ENCODE data around the gene TTI1.

DNA sequence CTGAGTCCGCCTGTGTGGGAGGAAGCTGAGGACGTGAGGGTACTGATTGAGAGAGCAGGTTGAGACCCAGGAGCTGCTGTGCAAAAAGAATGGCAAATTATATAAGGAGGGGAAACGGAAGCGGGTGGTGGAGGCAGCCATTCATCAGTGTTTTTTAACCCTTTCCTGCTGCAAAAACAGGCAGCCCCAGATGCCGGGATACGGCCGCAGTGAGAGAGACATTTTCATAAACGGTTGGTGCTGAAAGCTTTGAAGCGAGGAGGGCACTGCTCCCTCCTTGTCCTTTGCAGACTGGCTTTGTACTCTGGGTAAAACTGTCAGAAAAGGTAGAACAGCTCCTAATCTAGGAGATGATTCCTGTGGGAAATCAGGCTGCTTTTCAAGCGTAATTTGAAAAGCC lies 56.4 kb downstream of the TTI1 start:
- TF ChIP-seq, protein P1, sequence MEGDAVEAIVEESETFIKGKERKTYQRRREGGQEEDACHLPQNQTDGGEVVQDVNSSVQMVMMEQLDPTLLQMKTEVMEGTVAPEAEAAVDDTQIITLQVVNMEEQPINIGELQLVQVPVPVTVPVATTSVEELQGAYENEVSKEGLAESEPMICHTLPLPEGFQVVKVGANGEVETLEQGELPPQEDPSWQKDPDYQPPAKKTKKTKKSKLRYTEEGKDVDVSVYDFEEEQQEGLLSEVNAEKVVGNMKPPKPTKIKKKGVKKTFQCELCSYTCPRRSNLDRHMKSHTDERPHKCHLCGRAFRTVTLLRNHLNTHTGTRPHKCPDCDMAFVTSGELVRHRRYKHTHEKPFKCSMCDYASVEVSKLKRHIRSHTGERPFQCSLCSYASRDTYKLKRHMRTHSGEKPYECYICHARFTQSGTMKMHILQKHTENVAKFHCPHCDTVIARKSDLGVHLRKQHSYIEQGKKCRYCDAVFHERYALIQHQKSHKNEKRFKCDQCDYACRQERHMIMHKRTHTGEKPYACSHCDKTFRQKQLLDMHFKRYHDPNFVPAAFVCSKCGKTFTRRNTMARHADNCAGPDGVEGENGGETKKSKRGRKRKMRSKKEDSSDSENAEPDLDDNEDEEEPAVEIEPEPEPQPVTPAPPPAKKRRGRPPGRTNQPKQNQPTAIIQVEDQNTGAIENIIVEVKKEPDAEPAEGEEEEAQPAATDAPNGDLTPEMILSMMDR (conservative IDR thresholded peaks at IDR 0.05; ENCODE audit: low read depth in 2 of 2): no peak
- TF ChIP-seq EZH2 (IDR thresholded peaks at IDR 0.05; ENCODE audit: low read depth, unreplicated experiment) (no peak), POLR2AphosphoS5 (IDR thresholded peaks at IDR 0.05; ENCODE audit: low read depth) (no peak), EZH2phosphoT487 (IDR thresholded peaks at IDR 0.05; ENCODE audit: unreplicated experiment) (no peak), ETS1 (IDR thresholded peaks at IDR 0.05) (no peak), JUNB (IDR thresholded peaks at IDR 0.05; ENCODE audit: unreplicated experiment) (no peak), CREB1 (CRISPR knock-in tag; IDR thresholded peaks at IDR 0.05; ENCODE audit: low read depth) (no peak), STAT1 (IDR thresholded peaks at IDR 0.05; ENCODE audit: unreplicated experiment) (no peak), ZNF462 (CRISPR knock-in tag; IDR thresholded peaks at IDR 0.05) (no peak), ZNF331 (CRISPR knock-in tag; IDR thresholded peaks at IDR 0.05; ENCODE audit: low read depth) (no peak), NANOG (IDR thresholded peaks at IDR 0.05; ENCODE audit: borderline replicate concordance) (no peak)
- TF ChIP-seq, protein P2, sequence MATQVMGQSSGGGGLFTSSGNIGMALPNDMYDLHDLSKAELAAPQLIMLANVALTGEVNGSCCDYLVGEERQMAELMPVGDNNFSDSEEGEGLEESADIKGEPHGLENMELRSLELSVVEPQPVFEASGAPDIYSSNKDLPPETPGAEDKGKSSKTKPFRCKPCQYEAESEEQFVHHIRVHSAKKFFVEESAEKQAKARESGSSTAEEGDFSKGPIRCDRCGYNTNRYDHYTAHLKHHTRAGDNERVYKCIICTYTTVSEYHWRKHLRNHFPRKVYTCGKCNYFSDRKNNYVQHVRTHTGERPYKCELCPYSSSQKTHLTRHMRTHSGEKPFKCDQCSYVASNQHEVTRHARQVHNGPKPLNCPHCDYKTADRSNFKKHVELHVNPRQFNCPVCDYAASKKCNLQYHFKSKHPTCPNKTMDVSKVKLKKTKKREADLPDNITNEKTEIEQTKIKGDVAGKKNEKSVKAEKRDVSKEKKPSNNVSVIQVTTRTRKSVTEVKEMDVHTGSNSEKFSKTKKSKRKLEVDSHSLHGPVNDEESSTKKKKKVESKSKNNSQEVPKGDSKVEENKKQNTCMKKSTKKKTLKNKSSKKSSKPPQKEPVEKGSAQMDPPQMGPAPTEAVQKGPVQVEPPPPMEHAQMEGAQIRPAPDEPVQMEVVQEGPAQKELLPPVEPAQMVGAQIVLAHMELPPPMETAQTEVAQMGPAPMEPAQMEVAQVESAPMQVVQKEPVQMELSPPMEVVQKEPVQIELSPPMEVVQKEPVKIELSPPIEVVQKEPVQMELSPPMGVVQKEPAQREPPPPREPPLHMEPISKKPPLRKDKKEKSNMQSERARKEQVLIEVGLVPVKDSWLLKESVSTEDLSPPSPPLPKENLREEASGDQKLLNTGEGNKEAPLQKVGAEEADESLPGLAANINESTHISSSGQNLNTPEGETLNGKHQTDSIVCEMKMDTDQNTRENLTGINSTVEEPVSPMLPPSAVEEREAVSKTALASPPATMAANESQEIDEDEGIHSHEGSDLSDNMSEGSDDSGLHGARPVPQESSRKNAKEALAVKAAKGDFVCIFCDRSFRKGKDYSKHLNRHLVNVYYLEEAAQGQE (IDR thresholded peaks at IDR 0.05; ENCODE audit: unreplicated experiment): no peak
